GM20431 (cell line): ENCODE measurements around the gene TP53RK.

Experiments used
- in situ Hi-C: fragments of 300-500 bp; cut with MseI, MboI; formaldehyde crosslinking; loops from one replicate; pipeline ENCODE4 v1.15.0; 2020; ENCODE audit warnings: low sequenced_read_pairs; ENCODE audit not compliant: unreplicated experiment

Gene TP53RK

DNA sequence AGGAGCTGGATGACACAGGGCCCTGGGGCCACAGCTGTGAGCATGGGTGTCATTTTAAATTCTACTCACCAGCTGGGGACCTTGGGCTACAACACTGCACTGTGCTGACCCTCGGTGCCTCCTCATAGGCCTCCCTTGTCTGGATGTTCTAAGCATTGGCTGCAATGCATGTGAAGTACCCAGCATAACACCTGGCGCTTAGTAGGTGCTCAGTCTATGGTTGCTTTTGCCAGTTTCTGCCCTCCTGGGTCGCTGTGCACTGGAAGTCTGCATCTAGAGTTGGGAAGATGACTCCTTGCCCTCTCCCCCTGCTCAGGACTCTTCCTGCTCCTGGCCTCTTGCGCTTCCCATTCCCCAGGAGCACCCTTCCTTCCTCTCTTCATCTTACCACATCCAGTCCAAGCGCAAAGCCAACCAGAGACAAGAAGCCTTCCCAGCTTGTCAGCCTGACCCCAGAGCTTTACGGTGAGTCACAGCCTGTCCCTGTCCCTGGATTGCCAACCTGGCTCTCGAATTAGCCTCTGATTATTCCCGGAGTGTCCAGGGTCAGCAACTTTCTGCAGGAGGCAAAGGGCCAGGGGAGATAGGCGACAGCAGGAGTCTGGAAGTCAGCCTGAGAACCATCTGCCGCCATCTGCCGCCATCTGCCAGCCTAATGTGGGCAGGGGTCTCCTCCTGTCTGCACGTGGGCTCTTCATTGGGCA, 46.8 kb downstream of the TP53RK start:
- in situ Hi-C loops: no loop called here

DNA sequence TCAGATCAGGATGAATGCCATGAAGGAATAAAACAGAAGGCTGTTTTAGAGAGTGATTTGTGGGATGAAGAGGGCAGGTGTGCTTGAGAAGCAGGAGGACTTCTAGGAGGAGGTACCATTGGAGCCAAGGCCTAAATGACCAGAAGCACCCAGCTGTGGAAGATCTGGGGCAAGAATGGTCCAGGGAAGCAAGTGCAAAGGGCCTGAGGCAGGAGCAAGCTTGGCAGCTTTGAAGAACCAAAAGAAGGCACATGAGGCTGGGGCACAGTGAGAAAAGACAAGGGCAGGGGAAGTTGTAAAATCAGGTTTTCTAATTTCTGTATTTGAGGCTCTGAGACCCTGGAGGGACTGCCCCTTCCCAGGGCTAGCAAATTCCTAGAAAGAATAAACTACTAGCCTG, 47.8 kb downstream of the TP53RK start:
- in situ Hi-C loops: no loop called here

DNA sequence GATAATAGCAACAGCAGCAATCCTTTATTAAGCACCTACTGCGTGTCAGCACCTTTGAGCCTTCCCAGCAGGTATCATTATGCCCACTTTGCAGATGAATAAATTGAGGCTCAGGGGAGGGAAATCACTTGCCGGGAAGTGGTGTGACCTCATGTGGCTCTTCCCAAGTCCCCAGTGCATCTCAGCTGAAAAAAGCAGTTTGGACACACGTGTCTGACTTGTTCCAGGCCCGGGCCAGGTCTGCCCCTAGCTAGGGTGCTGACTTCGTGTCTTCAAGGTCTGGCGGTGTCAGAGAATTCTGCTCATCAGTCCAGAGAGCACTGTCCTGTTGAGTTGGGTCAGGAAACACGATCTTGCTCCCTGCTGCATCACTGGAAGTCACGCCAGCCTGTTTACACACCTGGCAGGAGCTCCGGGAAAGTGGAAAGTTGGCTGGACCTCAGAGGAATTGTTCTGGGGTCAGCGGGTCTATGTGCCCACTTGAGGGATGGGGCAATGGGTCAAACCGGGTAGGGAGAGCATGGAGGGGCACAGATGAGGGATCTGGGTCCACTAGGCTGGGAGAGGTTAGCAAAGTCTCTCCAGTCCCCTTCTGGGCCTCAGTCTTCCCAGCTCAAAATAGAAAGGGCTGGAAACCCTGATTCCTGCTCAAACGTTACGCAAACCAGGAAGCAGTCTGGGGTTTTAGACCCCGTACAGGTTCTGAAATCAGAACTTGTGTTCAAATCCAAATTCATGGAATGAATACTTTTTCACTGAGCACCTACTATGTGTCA, 48.5 kb downstream of the TP53RK start:
- in situ Hi-C loops: no loop called here

- in situ Hi-C loops: no loop called here
These were observed 49.2 kb downstream of the TP53RK start for GRCh38 chr20:46640044-46640443.

- in situ Hi-C loops: no loop called here
These were observed 49.7 kb downstream of the TP53RK start for GRCh38 chr20:46639587-46639986.

GRCh38 chr20:46638898-46639274, 50.4 kb downstream of the TP53RK start:
- in situ Hi-C loops: no loop called here

DNA sequence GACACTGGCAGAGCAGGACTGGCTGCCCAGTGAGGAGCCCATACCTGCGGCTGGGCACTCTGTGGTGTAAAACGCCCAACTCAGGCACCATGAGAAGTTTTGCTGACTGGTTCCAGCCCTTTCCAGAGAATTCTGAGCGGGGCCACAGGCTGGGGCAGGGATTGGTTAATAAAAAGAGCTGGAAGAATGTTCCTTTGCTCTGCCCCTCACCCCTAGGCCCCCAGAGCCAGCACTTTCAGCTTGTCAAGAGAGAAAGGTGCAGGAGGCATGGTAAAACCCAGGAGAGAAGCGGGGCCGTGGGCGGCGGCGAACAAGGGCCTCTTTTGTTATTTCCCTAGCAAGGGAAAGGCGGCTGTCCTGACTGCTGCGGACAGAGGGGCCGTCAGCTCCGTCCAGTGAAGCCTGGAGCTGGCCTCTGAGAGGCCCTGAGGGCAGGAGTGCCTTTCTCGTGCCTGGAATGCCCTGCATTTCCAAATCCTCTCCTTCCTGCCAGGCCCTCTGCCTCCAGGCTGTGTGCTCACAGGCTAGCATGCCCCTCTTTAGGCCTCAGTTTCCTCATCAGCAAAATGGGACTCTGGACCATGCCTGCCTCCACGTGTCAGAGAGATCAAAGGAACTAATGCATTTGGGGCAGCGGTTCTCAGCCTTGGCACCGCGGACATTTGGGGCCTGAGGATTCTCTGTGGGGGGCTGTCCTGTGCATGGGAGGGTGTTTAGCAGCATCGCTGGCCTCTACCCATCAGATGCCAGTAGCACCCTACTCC, 50.9 kb downstream of the TP53RK start:
- in situ Hi-C loops: no loop called here

DNA sequence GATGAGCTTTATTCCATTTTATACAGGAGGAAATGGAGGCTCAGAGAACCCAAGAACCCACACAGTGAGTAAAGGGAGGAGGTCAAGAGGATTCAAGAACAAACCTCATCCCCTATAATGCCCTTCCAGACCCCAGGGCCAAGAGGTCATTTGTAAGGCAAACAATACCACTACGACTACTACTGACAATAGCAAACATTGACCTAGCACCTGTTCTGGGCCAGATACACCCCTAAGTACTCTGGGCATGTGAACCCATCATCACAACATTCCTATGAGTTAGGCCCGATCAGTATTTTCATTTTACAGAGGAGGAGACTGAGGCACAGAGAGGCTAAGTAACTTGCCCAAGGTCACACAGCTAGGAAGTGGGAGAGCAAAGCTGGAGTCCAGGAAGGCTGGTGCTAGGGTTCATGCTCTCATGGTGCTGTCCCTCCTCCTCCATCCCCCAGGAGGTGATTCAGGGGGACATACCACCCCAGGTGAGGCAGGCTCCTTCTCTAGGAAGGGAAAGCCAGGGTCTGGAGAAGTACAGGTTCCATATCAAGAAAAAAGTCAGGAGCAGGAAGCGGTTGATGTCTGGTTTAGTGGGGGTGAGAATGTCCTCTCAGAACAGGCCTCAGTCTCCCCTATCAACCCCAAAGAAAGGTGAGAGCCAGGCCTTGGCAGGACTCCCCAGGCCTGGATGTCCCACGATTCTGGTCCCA, 51.7 kb downstream of the TP53RK start:
- in situ Hi-C loops: no loop called here

DNA sequence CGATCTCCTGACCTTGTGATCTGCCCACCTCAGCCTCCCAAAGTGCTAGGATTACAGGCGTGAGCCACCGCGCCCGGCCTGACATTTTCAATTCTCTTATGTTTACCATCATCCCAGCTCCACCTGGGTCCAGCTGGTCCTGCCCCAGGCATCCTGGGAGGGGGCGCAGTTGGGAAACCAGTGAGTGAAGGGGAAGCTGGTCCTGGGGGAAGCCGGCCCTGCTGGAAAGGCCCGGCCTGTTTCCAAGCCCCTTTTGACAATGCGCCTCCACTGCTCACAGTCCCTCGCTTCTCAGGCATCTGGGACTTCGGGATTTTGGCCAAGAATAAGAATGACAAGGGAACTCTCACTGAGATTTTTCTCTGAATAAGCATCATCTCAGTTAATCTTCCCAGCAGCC, 52.2 kb downstream of the TP53RK start:
- in situ Hi-C loops: no loop called here

DNA sequence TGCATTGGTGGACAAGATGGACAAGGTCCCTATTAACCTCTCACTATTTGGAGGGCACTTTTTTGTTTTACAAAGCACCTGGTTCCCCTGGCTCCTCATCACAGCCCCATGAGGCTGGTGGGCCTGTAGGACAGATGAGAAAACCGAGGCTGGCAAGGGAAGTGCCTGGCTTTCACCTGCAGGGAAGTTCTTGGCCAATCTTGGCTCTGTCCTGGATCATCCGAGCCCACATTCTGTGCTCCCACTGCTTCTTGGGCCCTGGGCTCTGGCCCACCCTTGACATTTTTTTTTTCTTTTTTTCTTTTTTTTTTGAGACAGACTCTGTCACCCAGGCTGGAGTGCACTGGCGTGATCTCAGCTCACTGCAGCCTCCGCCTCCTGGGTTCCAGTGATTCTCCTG, 52.7 kb downstream of the TP53RK start:
- in situ Hi-C loops: no loop called here

- in situ Hi-C loops: no loop called here
These were observed 53.6 kb downstream of the TP53RK start for GRCh38 chr20:46635514-46636136.

DNA sequence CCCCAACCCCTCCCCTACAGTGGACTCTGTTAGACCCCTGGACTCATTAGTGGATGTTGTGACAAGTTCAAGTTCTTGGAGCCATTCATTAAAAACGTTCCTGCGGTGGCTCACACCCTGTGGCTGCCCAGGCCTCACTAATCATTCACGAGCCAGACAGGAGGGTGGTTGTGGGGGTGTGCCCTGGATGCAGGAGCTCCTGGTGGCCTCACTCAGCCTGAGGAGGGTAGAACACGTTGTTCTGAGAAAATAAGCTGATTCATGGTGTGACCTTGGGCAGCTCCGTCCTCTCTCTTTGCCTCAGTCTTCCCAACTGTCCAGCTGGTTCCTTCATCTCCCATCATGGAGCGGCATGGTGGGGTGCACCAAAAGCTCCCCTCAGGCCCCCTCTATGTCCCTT, 54.7 kb downstream of the TP53RK start:
- in situ Hi-C loops: no loop called here
